ENCODE measurements around the gene EYA2. TPM values are rescaled to one million over a fixed set of nuclear protein-coding genes. Genes with fewer than 3 reads are reported as not detected.
"Not testable (repeated sequence)": the region's sequence is repeated elsewhere in the genome, so short reads cannot be mapped to it uniquely, and the experiment has no call there.

EYA2 gene
- total and polyA plus RNA-seq, 9 donors: 1.5 to 8.6 (median 3.2) TPM

GRCh38 chr20:46857061-46857831, 37.4 kb upstream of the EYA2 start:
- Histone ChIP-seq H3K27me3 (ENCODE audit: control insufficient read depth, insufficient read depth, low read length) (no peaks in the 10 kb centered on the region), H3K4me3 (ENCODE audit: low read length) (no peak overlapping the region), H3K9me3 (replicated peaks; ENCODE audit: control insufficient read depth, low read depth, low read length) (peaks cover 2% of the 10 kb centered on the region), H3K27ac (ENCODE audit: low read length) (no peak overlapping the region), H3K4me1 (ENCODE audit: control insufficient read depth, insufficient read depth, low read length) (no peaks in the 10 kb centered on the region), H3K36me3 (ENCODE audit: control insufficient read depth, insufficient read depth, low read length) (no peaks in the 10 kb centered on the region)
- DNase-seq: peak; percentile 12
- 30% methylated on average over 3 of the region's 6 CpGs for WGBS (ENCODE audit: insufficient coverage)

GRCh38 chr20:46865824-46866223, 28.8 kb upstream of the EYA2 start:
- Histone ChIP-seq H3K9me3 (replicated peaks; ENCODE audit: control insufficient read depth, low read depth, low read length) (peaks cover 6% of the 10 kb centered on the region), H3K27me3 (ENCODE audit: control insufficient read depth, insufficient read depth, low read length) (peaks cover 3% of the 10 kb centered on the region), H3K27ac (ENCODE audit: low read length) (no peak overlapping the region), H3K4me1 (ENCODE audit: control insufficient read depth, insufficient read depth, low read length) (no peaks in the 10 kb centered on the region), H3K4me3 (ENCODE audit: low read length) (no peak overlapping the region), H3K36me3 (ENCODE audit: control insufficient read depth, insufficient read depth, low read length) (no peaks in the 10 kb centered on the region)
- DNase-seq: no peak
- no CpG with 5 or more reads among the region's 4 CpGs for WGBS (ENCODE audit: insufficient coverage)

- H3K27me3 ChIP-seq (ENCODE audit: control insufficient read depth, insufficient read depth, low read length): peaks cover 5% of the 10 kb centered on the region
- no peaks in the 10 kb centered on the region for H3K36me3 ChIP-seq (ENCODE audit: control insufficient read depth, insufficient read depth, low read length)
- peaks cover 6% of the 10 kb centered on the region for H3K9me3 ChIP-seq (replicated peaks; ENCODE audit: control insufficient read depth, low read depth, low read length)
- WGBS (ENCODE audit: insufficient coverage): no CpG with 5 or more reads among the region's 1 CpG
- no peak for DNase-seq
- no peak overlapping the region for H3K27ac ChIP-seq (ENCODE audit: low read length)
- no peaks in the 10 kb centered on the region for H3K4me1 ChIP-seq (ENCODE audit: control insufficient read depth, insufficient read depth, low read length)
- no peak overlapping the region for H3K4me3 ChIP-seq (ENCODE audit: low read length)
These were observed 24.6 kb upstream of the EYA2 start for GRCh38 chr20:46870041-46870440.

GRCh38 chr20:46872328-46873211, 22.1 kb upstream of the EYA2 start:
- Histone ChIP-seq H3K9me3 (replicated peaks; ENCODE audit: control insufficient read depth, low read depth, low read length) (peaks cover 6% of the 10 kb centered on the region), H3K4me3 (ENCODE audit: low read length) (no peak overlapping the region), H3K27ac (ENCODE audit: low read length) (no peak overlapping the region), H3K27me3 (ENCODE audit: control insufficient read depth, insufficient read depth, low read length) (peaks cover 5% of the 10 kb centered on the region), H3K36me3 (ENCODE audit: control insufficient read depth, insufficient read depth, low read length) (no peaks in the 10 kb centered on the region), H3K4me1 (ENCODE audit: control insufficient read depth, insufficient read depth, low read length) (no peaks in the 10 kb centered on the region)
- 71% methylated on average over 3 of the region's 13 CpGs for WGBS (ENCODE audit: insufficient coverage)
- DNase-seq: no peak

GRCh38 chr20:46875059-46875458, 19.6 kb upstream of the EYA2 start:
- Histone ChIP-seq H3K36me3 (ENCODE audit: control insufficient read depth, insufficient read depth, low read length) (no peaks in the 10 kb centered on the region), H3K9me3 (replicated peaks; ENCODE audit: control insufficient read depth, low read depth, low read length) (peaks cover under 1% of the 10 kb centered on the region), H3K27ac (ENCODE audit: low read length) (no peak overlapping the region), H3K27me3 (ENCODE audit: control insufficient read depth, insufficient read depth, low read length) (peaks cover 5% of the 10 kb centered on the region), H3K4me1 (ENCODE audit: control insufficient read depth, insufficient read depth, low read length) (no peaks in the 10 kb centered on the region), H3K4me3 (ENCODE audit: low read length) (no peak overlapping the region)
- WGBS (ENCODE audit: insufficient coverage): no CpG with 5 or more reads among the region's 4 CpGs
- DNase-seq: no peak

- Histone ChIP-seq H3K27ac (ENCODE audit: low read length) (no peak overlapping the region), H3K36me3 (ENCODE audit: control insufficient read depth, insufficient read depth, low read length) (no peaks in the 10 kb centered on the region), H3K27me3 (ENCODE audit: control insufficient read depth, insufficient read depth, low read length) (peaks cover 4% of the 10 kb centered on the region), H3K9me3 (replicated peaks; ENCODE audit: control insufficient read depth, low read depth, low read length) (no peaks in the 10 kb centered on the region), H3K4me3 (ENCODE audit: low read length) (no peak overlapping the region), H3K4me1 (ENCODE audit: control insufficient read depth, insufficient read depth, low read length) (peaks cover 4% of the 10 kb centered on the region)
- WGBS (ENCODE audit: insufficient coverage): no CpG with 5 or more reads among the region's 5 CpGs
- DNase-seq: no peak
These were observed 15.3 kb upstream of the EYA2 start for GRCh38 chr20:46879386-46879785.

GRCh38 chr20:46879963-46880362, 14.7 kb upstream of the EYA2 start:
- not testable (repeated sequence) for H3K4me1 ChIP-seq (ENCODE audit: control insufficient read depth, insufficient read depth, low read length); H3K27me3 ChIP-seq (ENCODE audit: control insufficient read depth, insufficient read depth, low read length); H3K4me3 ChIP-seq (ENCODE audit: low read length); H3K36me3 ChIP-seq (ENCODE audit: control insufficient read depth, insufficient read depth, low read length); H3K9me3 ChIP-seq (replicated peaks; ENCODE audit: control insufficient read depth, low read depth, low read length); H3K27ac ChIP-seq (ENCODE audit: low read length)
- 0% methylated on average over 2 of the region's 5 CpGs for WGBS (ENCODE audit: insufficient coverage)
- peak; percentile 21 for DNase-seq

GRCh38 chr20:46883892-46884291, 10.8 kb upstream of the EYA2 start:
- Histone ChIP-seq H3K4me3 (ENCODE audit: low read length) (no peak overlapping the region), H3K4me1 (ENCODE audit: control insufficient read depth, insufficient read depth, low read length) (peaks cover 4% of the 10 kb centered on the region), H3K9me3 (replicated peaks; ENCODE audit: control insufficient read depth, low read depth, low read length) (no peaks in the 10 kb centered on the region), H3K27me3 (ENCODE audit: control insufficient read depth, insufficient read depth, low read length) (peaks cover 2% of the 10 kb centered on the region), H3K27ac (ENCODE audit: low read length) (no peak overlapping the region), H3K36me3 (ENCODE audit: control insufficient read depth, insufficient read depth, low read length) (no peaks in the 10 kb centered on the region)
- 10% methylated on average over 3 of the region's 6 CpGs for WGBS (ENCODE audit: insufficient coverage)
- no peak for DNase-seq

- peaks cover 9% of the 10 kb centered on the region for H3K9me3 ChIP-seq (replicated peaks; ENCODE audit: control insufficient read depth, low read depth, low read length)
- no peak for DNase-seq
- H3K4me3 ChIP-seq (ENCODE audit: low read length): no peak overlapping the region
- H3K36me3 ChIP-seq (ENCODE audit: control insufficient read depth, insufficient read depth, low read length): no peaks in the 10 kb centered on the region
- H3K27me3 ChIP-seq (ENCODE audit: control insufficient read depth, insufficient read depth, low read length): peaks cover 19% of the 10 kb centered on the region
- no peak overlapping the region for H3K27ac ChIP-seq (ENCODE audit: low read length)
- H3K4me1 ChIP-seq (ENCODE audit: control insufficient read depth, insufficient read depth, low read length): peaks cover 8% of the 10 kb centered on the region
These were observed 4.0 kb upstream of the EYA2 start for GRCh38 chr20:46890682-46891081.

GRCh38 chr20:46893051-46893450, 1.6 kb upstream of the EYA2 start:
- Histone ChIP-seq H3K27ac (ENCODE audit: low read length) (no peak overlapping the region), H3K9me3 (replicated peaks; ENCODE audit: control insufficient read depth, low read depth, low read length) (peaks cover 9% of the 10 kb centered on the region), H3K4me1 (ENCODE audit: control insufficient read depth, insufficient read depth, low read length) (peaks cover 9% of the 10 kb centered on the region), H3K4me3 (ENCODE audit: low read length) (no peak overlapping the region), H3K36me3 (ENCODE audit: control insufficient read depth, insufficient read depth, low read length) (no peaks in the 10 kb centered on the region), H3K27me3 (ENCODE audit: control insufficient read depth, insufficient read depth, low read length) (peaks cover 32% of the 10 kb centered on the region)
- no peak for DNase-seq
- WGBS (ENCODE audit: insufficient coverage): 90% methylated on average over 2 of the region's 3 CpGs

Measured in muscle of leg (tissue), 11 donors.